ENCODE results near the gene MACROH2A1.
A peak's percentile ranks its signal among the peaks of the same experiment; 100 is the strongest.

The MACROH2A1 gene

GRCh38 chr5:135435467-135436330 lies 36.7 kb upstream of the MACROH2A1 start:
- DNase-seq (ENCODE audit: low spot score), result no peak

DNA sequence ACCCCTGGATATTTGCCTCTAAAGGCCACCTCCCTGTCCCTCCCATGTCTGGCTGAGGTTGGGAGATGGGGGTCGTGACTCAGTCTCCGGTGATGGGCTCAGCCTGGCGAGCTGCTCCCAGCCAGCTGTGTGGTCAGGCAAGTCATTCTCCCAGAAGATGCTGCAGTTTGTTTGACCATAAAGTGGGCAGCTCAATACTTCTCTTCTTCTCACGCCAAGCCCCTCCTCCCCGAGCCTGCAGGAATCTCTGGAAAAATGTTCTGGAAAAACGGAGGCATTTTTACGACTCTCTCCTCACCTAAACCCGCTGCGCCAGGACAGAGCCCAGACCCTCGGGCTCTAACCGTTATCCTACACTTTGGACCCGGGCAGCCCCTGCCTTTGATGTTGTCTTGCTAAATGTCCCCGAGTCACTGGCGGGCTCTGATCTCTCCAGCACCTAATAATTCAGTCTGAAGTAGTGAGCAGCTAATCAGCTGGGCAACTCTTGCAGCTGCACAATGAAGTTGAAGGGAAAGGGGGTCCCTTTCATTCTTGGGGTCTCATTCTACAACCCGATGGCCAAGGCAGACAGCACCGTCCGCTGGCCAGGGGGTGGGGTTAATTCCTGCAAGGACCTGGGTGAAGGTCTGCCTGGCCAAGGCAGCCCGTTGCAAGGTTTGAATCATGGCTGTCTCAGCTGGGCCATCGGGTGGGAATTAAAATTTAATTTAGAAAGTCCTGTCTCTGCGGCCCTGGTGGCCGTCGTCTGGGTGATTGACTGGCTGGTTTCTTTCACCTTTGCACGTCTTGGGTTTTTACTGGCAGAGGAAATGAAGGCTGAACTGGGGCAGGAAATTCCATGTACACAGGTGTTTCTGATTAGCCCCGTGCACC lies 35.8 kb upstream of the MACROH2A1 start:
- DNase-seq (ENCODE audit: low spot score), result no peak

- no peak for DNase-seq (ENCODE audit: low spot score)
Observed at GRCh38 chr5:135433681-135434426, 34.8 kb upstream of the MACROH2A1 start.

- DNase-seq (ENCODE audit: low spot score), result no peak
Observed at GRCh38 chr5:135432113-135432512, 33.1 kb upstream of the MACROH2A1 start.

- DNase-seq (ENCODE audit: low spot score), result no peak
Observed at GRCh38 chr5:135430135-135430437, 31.1 kb upstream of the MACROH2A1 start.

- DNase-seq (ENCODE audit: low spot score), result no peak
Observed at GRCh38 chr5:135429301-135430134, 30.5 kb upstream of the MACROH2A1 start.

- DNase-seq (ENCODE audit: low spot score), result no peak
Observed at GRCh38 chr5:135428586-135428985, 29.6 kb upstream of the MACROH2A1 start.

DNA sequence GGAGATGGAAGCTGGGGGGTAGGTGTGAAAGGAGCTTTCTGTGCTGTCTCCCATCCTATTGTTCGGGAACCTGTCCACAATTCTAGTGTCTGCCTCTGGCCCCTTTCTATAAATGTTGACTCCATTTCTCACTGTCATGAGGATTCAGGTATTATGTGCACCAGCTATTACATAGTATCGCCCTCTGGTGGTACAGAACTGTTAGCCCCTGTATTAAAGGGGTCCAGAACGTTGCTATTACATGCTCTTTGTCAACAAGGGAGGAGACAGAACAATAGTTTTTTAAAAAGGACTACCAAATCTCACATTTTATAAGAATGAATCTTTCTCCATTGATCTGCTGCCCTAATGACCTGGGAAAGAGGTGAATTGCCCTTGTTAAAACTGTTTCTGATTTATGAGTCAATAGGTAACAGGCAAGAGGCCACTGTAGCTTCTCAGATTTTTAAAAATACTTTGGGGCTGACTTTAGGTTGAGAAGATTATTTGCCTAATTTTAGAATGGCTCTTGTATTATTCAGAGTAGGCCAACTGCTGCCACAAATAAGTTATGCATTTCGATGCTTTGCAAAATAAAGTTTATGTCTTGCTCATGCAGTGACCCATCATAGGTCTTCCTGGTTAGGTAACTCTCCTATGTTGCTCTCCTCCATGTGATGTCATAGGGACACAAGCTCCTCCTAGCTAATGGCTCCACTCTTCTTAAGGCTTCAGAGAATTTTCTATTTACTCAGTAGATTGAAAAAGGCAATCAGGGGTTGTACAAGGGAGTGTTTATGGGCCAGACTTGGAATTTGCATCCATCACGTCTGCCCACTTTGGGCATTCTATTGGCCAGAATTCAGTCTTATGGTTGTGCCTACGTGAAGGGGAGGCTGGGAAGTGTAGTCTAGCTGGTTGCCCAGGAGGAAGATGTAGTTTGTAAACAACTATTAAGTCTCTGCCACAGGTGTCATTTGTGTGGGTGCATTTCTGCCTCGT lies 27.4 kb upstream of the MACROH2A1 start:
- no peak for DNase-seq (ENCODE audit: low spot score)

DNA sequence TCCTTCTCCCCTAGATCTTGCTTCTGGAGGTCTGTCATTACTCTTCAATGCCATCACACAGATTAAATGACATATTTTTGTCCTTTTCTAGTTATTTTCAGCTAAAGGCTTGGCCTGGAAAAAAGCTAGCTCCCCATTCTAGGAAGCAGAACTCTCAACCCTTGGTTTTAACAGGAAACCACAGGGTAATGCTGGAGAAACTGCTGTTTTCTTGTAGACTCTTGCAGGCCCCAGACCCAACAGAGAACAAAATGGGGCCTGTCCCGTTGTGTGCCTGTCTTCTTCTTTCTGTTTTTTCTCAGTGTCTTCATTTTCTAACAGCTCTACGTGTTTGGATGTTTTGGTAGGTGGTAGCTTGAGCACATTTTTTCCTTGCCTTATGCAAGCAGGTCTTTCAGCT lies 26.6 kb upstream of the MACROH2A1 start:
- DNase-seq (ENCODE audit: low spot score), result no peak

DNA sequence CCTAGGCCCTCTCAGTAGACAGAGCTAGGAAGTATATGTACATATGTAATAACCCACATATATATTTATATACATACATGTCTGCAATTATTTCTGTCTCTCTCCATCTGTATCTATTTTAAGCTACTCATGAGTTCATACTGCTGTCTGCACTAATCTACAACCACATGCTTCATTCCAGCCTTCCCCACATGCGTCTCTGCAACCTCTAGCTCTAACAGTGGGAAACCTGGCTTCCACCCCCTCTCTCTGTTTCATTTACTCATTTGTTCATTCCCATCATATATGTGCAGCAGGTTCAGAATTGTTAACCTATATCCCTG lies 24.8 kb upstream of the MACROH2A1 start:
- DNase-seq (ENCODE audit: low spot score), result no peak

- no peak for DNase-seq (ENCODE audit: low spot score)
Observed at GRCh38 chr5:135423146-135423845, 24.3 kb upstream of the MACROH2A1 start.

DNA sequence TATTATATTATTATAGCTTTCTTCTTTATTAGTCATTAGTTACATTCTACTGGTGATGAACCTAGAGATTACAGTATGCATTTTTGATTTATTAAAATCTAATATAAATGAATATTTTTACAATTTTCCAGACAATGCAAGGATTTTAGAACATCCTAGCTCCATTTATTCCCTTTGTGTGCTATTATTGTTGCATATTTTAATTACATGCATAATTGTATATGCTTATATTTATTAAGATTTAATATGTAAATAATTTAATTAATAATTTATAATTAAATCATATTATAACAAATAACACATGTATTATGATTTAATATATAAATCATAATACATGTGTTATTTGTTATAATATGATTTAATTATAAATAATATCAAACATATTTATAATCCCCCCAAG lies 23.4 kb upstream of the MACROH2A1 start:
- no peak for DNase-seq (ENCODE audit: low spot score)

- no peak for DNase-seq (ENCODE audit: low spot score)
Observed at GRCh38 chr5:135417083-135417482, 18.1 kb upstream of the MACROH2A1 start.

GRCh38 chr5:135405082-135405481 lies 6.1 kb upstream of the MACROH2A1 start:
- no peak for DNase-seq (ENCODE audit: low spot score)

- no peak for DNase-seq (ENCODE audit: low spot score)
Observed at GRCh38 chr5:135402031-135402430, 3.0 kb upstream of the MACROH2A1 start.

GRCh38 chr5:135400866-135401265 lies 1.8 kb upstream of the MACROH2A1 start:
- DNase-seq (ENCODE audit: low spot score), result peak; percentile 60

- DNase-seq (ENCODE audit: low spot score), result no peak
Observed at GRCh38 chr5:135399794-135400542, 937 bp upstream of the MACROH2A1 start.

GRCh38 chr5:135398160-135398854 lies 724 bp downstream of the MACROH2A1 start:
- DNase-seq (ENCODE audit: low spot score), result no peak

- DNase-seq (ENCODE audit: low spot score), result no peak
Observed at GRCh38 chr5:135397084-135397483, 1.9 kb downstream of the MACROH2A1 start.

Measured in pons (tissue), 1 donor.